Breast epithelium (tissue), 4 donors: Measurements from ENCODE around the gene LGI4. TPM values are rescaled to one million over a fixed set of nuclear protein-coding genes. Genes with fewer than 3 reads are reported as not detected.

Experiments used
- DNase-seq, 2 donors: peaks; one replicate each; pipeline ENCODE4 v3.0.0-alpha.2; 2019; ENCODE audit warnings: low spot score in 2 of 2
- H3K27ac ChIP-seq, 2 donors: fragments of 200-600 bp; sonication (generic) in 1 of 2; one replicate each; pipeline ENCODE4 v1.5.1; 2016 to 2019; ENCODE audit warnings: mild to moderate bottlenecking in 1 of 2
- H3K27me3 ChIP-seq, 2 donors: fragments of 200-600 bp; sonication (generic) in 1 of 2; one replicate each; pipeline versions ENCODE4 v1.5.1 to v1.6.0; 2017 to 2019; ENCODE audit warnings: control low read depth in 1 of 2, mild to moderate bottlenecking in 1 of 2
- H3K36me3 ChIP-seq: fragments of 200-600 bp; one replicate; pipeline ENCODE4 v1.5.1; 2019
- H3K4me1 ChIP-seq, 2 donors: fragments of 200-600 bp; sonication (generic); one replicate each; pipeline ENCODE4 v1.5.1; 2016 to 2019; ENCODE audit warnings: control low read depth in 1 of 2
- H3K4me3 ChIP-seq, 3 donors: fragments of 200-600 bp; sonication (generic); 1 replicate in 2 of 3; 2 replicates in 1 of 3; pipeline ENCODE4 v1.5.1; 2016 to 2019; ENCODE audit warnings: mild to moderate bottlenecking in 3 of 3, moderate library complexity in 2 of 3
- H3K9me3 ChIP-seq, 2 donors: fragments of 200-600 bp; sonication (generic) in 1 of 2; one replicate each; pipeline ENCODE4 v1.5.1; 2016 to 2019; ENCODE audit warnings: control low read depth in 1 of 2
- POLR2A ChIP-seq: fragments of 450-650 bp; IDR thresholded peaks from one replicate; pipeline ENCODE4 v1.6.1; 2016; ENCODE audit warnings: antibody characterized with exemption, mild to moderate bottlenecking, moderate library complexity
- POLR2AphosphoS5 ChIP-seq, 3 donors: sonication (generic); formaldehyde crosslinking; IDR thresholded peaks; one replicate each; pipeline ENCODE4 v1.6.1; 2017; ENCODE audit warnings: antibody characterized with exemption in 3 of 3
- intact Hi-C: fragments of 100-400 bp; cut with DNase I; formaldehyde crosslinking; loops from one replicate; pipeline ENCODE4 v1.15.1; 2023; ENCODE audit warnings: low total_unique reads
- total RNA-seq, 3 donors: library from RNA; depleted of rRNA; stranded (reverse); fragments of >200 nt; gene quantifications; one replicate each; pipeline ENCODE4 v1.1.0, GENCODE V29; 2016
- TF ChIP-seq, protein P1 (sequence below), 3 donors: fragments of 450-650 bp; IDR thresholded peaks; one replicate each; pipeline ENCODE4 v1.5.1; 2016 to 2017; ENCODE audit warnings: antibody characterized with exemption in 3 of 3, mild to moderate bottlenecking in 3 of 3, moderate library complexity in 3 of 3

The LGI4 gene
- total RNA-seq, 3 donors from 2014 or later: 4.3 to 37.8 (median 5.3) TPM

- intact Hi-C loops: no loop called here
- no peak for DNase-seq
- no peaks in the 10 kb centered on the region for H3K4me1 ChIP-seq
- H3K36me3 ChIP-seq: no peaks in the 10 kb centered on the region
- peaks cover 9 to 17% of the 10 kb centered on the region in 2 donors for H3K9me3 ChIP-seq
- TF ChIP-seq, protein P1, sequence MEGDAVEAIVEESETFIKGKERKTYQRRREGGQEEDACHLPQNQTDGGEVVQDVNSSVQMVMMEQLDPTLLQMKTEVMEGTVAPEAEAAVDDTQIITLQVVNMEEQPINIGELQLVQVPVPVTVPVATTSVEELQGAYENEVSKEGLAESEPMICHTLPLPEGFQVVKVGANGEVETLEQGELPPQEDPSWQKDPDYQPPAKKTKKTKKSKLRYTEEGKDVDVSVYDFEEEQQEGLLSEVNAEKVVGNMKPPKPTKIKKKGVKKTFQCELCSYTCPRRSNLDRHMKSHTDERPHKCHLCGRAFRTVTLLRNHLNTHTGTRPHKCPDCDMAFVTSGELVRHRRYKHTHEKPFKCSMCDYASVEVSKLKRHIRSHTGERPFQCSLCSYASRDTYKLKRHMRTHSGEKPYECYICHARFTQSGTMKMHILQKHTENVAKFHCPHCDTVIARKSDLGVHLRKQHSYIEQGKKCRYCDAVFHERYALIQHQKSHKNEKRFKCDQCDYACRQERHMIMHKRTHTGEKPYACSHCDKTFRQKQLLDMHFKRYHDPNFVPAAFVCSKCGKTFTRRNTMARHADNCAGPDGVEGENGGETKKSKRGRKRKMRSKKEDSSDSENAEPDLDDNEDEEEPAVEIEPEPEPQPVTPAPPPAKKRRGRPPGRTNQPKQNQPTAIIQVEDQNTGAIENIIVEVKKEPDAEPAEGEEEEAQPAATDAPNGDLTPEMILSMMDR (IDR thresholded peaks at IDR 0.05): no peak
- TF ChIP-seq POLR2AphosphoS5 (IDR thresholded peaks at IDR 0.05): no peak
- TF ChIP-seq POLR2A: no peak
- peak overlapping the region; percentile 12 to 80 for H3K27ac ChIP-seq
- no peaks in the 10 kb centered on the region for H3K27me3 ChIP-seq
- no peak overlapping the region for H3K4me3 ChIP-seq
Measured at GRCh38 chr19:35169221-35169995, 34.5 kb upstream of the LGI4 start.

- intact Hi-C loops: no loop called here
- DNase-seq: peak in 1 of 2 donors; percentile 74
- no peaks in the 10 kb centered on the region for H3K36me3 ChIP-seq
Measured at GRCh38 chr19:35168196-35168595, 33.3 kb upstream of the LGI4 start.

DNA sequence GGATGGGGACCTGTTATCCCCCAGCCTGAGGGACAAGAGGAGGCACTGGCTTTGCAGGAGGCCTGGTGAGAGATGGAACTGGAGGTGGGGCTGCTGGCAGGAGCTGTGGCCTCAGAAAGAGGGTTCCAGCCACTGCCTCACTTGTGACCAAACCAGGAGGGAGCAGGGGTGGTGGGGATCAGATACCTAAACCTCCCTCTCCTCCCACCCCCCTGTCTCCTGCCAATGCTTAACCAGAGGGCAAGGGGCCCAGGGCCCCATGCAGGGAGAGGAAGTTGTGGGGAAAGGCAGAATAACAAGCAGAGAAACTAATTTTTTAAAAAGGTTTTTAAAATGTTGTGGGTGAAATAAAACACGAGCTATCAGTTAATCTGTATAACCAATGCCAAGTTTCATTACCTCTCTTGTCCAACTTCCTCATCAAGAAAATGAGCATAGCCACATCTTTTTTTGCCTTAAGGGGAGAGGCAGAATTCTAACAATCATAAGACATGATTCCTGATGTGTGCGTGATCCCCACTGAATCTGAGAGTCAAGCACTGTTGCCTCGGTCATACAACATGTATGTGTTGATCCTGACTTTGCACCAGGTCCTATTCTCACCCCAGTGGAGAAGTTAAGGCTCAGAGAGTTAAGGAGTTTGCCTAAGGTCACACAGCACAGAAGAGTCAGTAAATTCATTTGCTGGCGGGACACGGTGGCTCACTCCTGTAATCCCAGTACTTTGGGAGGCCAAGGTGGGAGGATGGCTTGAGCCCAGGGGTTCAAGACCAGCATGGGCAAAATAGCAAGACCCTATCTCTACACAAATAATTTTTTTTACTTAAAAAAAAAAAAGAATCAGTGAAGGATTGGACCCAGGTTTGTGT is 32.6 kb upstream of the LGI4 start:
- DNase-seq: no peak
- intact Hi-C loops: no loop called here
- no peaks in the 10 kb centered on the region for H3K36me3 ChIP-seq
- peaks cover 17 to 24% of the 10 kb centered on the region in 2 donors for H3K9me3 ChIP-seq
- H3K27me3 ChIP-seq: no peaks in the 10 kb centered on the region
- no peak overlapping the region for H3K4me3 ChIP-seq
- H3K4me1 ChIP-seq: no peaks in the 10 kb centered on the region
- TF ChIP-seq, protein P1 (IDR thresholded peaks at IDR 0.05): no peak
- TF ChIP-seq POLR2A (no peak), POLR2AphosphoS5 (IDR thresholded peaks at IDR 0.05) (no peak)
- peak overlapping the region; percentile 74 to 80 for H3K27ac ChIP-seq

More at GRCh38 chr19:35168196-35168595, 33.3 kb upstream of the LGI4 start:
- Histone ChIP-seq H3K4me1 (no peaks in the 10 kb centered on the region), H3K9me3 (peaks cover 13 to 24% of the 10 kb centered on the region in 2 donors), H3K27me3 (no peaks in the 10 kb centered on the region), H3K27ac (peak overlapping the region; percentile 75 to 80), H3K4me3 (no peak overlapping the region)
- TF ChIP-seq POLR2AphosphoS5 (IDR thresholded peaks at IDR 0.05): peak in 1 of 3 donors; percentile 13
- TF ChIP-seq, protein P1 (IDR thresholded peaks at IDR 0.05): no peak
- TF ChIP-seq POLR2A: no peak

GRCh38 chr19:35166100-35167063 is 31.5 kb upstream of the LGI4 start:
- H3K27ac ChIP-seq: peak overlapping the region; percentile 74 to 80
- H3K4me3 ChIP-seq: no peak overlapping the region
- DNase-seq: no peak
- no peaks in the 10 kb centered on the region for H3K36me3 ChIP-seq
- TF ChIP-seq POLR2A: no peak
- TF ChIP-seq, protein P1 (IDR thresholded peaks at IDR 0.05): no peak
- TF ChIP-seq POLR2AphosphoS5 (IDR thresholded peaks at IDR 0.05): no peak
- no peaks in the 10 kb centered on the region for H3K4me1 ChIP-seq
- H3K9me3 ChIP-seq: peaks cover 20 to 24% of the 10 kb centered on the region in 2 donors
- H3K27me3 ChIP-seq: no peaks in the 10 kb centered on the region
- intact Hi-C loops: no loop called here
